Esophagus muscularis mucosa (tissue), 3 donors: ENCODE data around the gene CERKL.

Source experiments
- POLR2A ChIP-seq: fragments of 450-650 bp; IDR thresholded peaks from one replicate; pipeline ENCODE4 v1.6.1; 2017; ENCODE audit warnings: antibody characterized with exemption, moderate library complexity, mild to moderate bottlenecking, low read depth
- POLR2AphosphoS5 ChIP-seq, 2 donors: sonication (generic); formaldehyde crosslinking; IDR thresholded peaks; one replicate each; pipeline ENCODE4 v1.6.1; 2017; ENCODE audit warnings: antibody characterized with exemption in 2 of 2
- TF ChIP-seq, protein P1 (sequence below), 3 experiments: fragments of 200-600 bp in 2 of 3; fragments of 450-650 bp in 1 of 3; sonication (generic) in 2 of 3; IDR thresholded peaks; one replicate each; pipeline ENCODE4 v1.5.1; 2017 to 2019; ENCODE audit warnings: antibody characterized with exemption in 3 of 3, mild to moderate bottlenecking in 2 of 3, moderate library complexity in 1 of 3

DNA sequence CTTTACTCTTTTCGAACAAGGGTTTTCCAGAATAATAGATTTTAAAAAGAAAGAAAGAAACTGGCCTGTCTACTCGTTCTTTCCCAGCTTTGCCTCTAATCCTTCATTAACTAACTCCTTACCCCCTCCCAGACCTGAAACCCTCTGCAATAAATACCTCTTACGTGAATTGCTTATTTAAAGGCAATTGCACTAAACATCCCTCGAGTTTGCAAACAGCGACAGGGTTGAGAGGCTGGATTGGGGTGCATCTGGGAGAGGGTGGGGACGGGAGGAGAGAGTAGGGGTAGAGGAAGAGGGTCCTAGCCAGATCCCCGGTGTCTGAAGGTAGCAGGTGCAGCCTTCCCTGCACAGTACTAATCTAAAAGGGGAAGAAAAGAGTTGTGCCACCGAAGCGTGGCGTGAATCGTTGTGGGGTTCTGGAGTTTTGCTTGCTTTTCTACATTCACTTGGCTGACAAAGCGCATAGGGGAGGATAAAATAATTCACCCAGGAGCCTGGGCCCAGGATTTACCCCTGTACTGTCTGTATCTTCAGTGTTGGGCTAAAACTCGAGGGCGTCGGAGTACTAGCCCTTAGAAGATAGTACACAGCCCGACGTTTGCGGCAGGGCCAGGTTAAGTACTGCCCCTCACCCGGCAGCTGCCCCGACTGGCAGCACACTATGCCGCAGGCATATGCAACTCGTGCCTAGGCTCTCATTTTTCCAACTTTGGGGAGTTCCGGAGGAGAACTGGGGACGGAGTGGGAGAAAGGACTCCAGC is 25.3 kb upstream of the CERKL start:
- TF ChIP-seq POLR2AphosphoS5 (IDR thresholded peaks at IDR 0.05) (no peak), POLR2A (no peak)
- TF ChIP-seq, protein P1, sequence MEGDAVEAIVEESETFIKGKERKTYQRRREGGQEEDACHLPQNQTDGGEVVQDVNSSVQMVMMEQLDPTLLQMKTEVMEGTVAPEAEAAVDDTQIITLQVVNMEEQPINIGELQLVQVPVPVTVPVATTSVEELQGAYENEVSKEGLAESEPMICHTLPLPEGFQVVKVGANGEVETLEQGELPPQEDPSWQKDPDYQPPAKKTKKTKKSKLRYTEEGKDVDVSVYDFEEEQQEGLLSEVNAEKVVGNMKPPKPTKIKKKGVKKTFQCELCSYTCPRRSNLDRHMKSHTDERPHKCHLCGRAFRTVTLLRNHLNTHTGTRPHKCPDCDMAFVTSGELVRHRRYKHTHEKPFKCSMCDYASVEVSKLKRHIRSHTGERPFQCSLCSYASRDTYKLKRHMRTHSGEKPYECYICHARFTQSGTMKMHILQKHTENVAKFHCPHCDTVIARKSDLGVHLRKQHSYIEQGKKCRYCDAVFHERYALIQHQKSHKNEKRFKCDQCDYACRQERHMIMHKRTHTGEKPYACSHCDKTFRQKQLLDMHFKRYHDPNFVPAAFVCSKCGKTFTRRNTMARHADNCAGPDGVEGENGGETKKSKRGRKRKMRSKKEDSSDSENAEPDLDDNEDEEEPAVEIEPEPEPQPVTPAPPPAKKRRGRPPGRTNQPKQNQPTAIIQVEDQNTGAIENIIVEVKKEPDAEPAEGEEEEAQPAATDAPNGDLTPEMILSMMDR (IDR thresholded peaks at IDR 0.05): no peak
